ENCODE data around the gene VAV1.
"Not testable (repeated sequence)": the region's sequence is repeated elsewhere in the genome, so short reads cannot be mapped to it uniquely, and the experiment has no call there.

VAV1 gene

GRCh38 chr19:6791237-6791636 lies 18.7 kb downstream of the VAV1 start:
- no peak for DNase-seq

- DNase-seq, result no peak
These were observed 20.9 kb downstream of the VAV1 start for GRCh38 chr19:6793411-6793810.

- no peak for DNase-seq
These were observed 21.5 kb downstream of the VAV1 start for GRCh38 chr19:6793973-6794372.

- DNase-seq, result no peak
These were observed 22.4 kb downstream of the VAV1 start for GRCh38 chr19:6794686-6795431.

- no peak for DNase-seq
These were observed 23.8 kb downstream of the VAV1 start for GRCh38 chr19:6796278-6796677.

- DNase-seq, result no peak
These were observed 25.1 kb downstream of the VAV1 start for GRCh38 chr19:6797646-6798045.

- not testable (repeated sequence) for DNase-seq
These were observed 27.8 kb downstream of the VAV1 start for GRCh38 chr19:6800160-6800790.

- no peak for DNase-seq
These were observed 28.5 kb downstream of the VAV1 start for GRCh38 chr19:6800991-6801484.

GRCh38 chr19:6801485-6802086 lies 29.1 kb downstream of the VAV1 start:
- DNase-seq, result peak; percentile 77 to 83

- DNase-seq, result peak; percentile 69 to 71
These were observed 30.0 kb downstream of the VAV1 start for GRCh38 chr19:6802336-6803035.

GRCh38 chr19:6803036-6803404 lies 30.5 kb downstream of the VAV1 start:
- DNase-seq, result no peak

- no peak for DNase-seq
These were observed 34.0 kb downstream of the VAV1 start for GRCh38 chr19:6806488-6806887.

GRCh38 chr19:6807291-6807690 lies 34.8 kb downstream of the VAV1 start:
- DNase-seq, result no peak

GRCh38 chr19:6808494-6808893 lies 36.0 kb downstream of the VAV1 start:
- no peak for DNase-seq

GRCh38 chr19:6809262-6809661 lies 36.8 kb downstream of the VAV1 start:
- DNase-seq, result no peak

- DNase-seq, result no peak
These were observed 38.9 kb downstream of the VAV1 start for GRCh38 chr19:6811378-6811777.

GRCh38 chr19:6811906-6812305 lies 39.4 kb downstream of the VAV1 start:
- no peak for DNase-seq

GRCh38 chr19:6812612-6813011 lies 40.1 kb downstream of the VAV1 start:
- no peak for DNase-seq

GRCh38 chr19:6813659-6814058 lies 41.2 kb downstream of the VAV1 start:
- DNase-seq, result no peak

- DNase-seq, result no peak
These were observed 44.7 kb downstream of the VAV1 start for GRCh38 chr19:6817179-6817578.

- no peak for DNase-seq
These were observed 45.7 kb downstream of the VAV1 start for GRCh38 chr19:6818246-6818645.

- DNase-seq, result no peak
These were observed 46.8 kb downstream of the VAV1 start for GRCh38 chr19:6819323-6819722.

- DNase-seq, result no peak
These were observed 47.7 kb downstream of the VAV1 start for GRCh38 chr19:6820237-6820636.
